ENCODE measurements around the gene BAIAP2. TPM values are rescaled to one million over a fixed set of nuclear protein-coding genes. Genes with fewer than 3 reads are reported as not detected.

BAIAP2 gene
- total RNA-seq = 46.5 to 48.9 TPM (median 47.6 TPM) in 3 replicates

GRCh38 chr17:81034779-81035520 is at the start of gene BAIAP2:
Gene BAIAP2, plus strand, starts transcription at chr17:81035151. Its CDS starts 104 bp downstream, at chr17:81035255.
- DNase-seq (ENCODE audit: low spot score in 2 of 2, unreplicated experiment in 2 of 2) = peak; percentile 96 to 99
- H3K4me1 Mint-ChIP-seq = peaks cover 53% of the 10 kb centered on the region
- H3K4me3 Mint-ChIP-seq = peak within 1 kb of the TSS; percentile 89
- H3K9me3 Mint-ChIP-seq = no peaks in the 10 kb centered on the region
- peak within 1 kb of the TSS; percentile 93 for H3K27ac Mint-ChIP-seq
- H3K36me3 Mint-ChIP-seq = no peaks in the 10 kb centered on the region
- no peak for TF ChIP-seq CTCF (IDR thresholded peaks at IDR 0.05; ENCODE audit: unreplicated experiment)
- no peaks in the 10 kb centered on the region for H3K27me3 Mint-ChIP-seq (ENCODE audit: low read depth)

GRCh38 chr17:80986046-80986445 is 48.9 kb upstream of the BAIAP2 start:
- H3K27ac Mint-ChIP-seq = no peak overlapping the region
- TF ChIP-seq CTCF (IDR thresholded peaks at IDR 0.05; ENCODE audit: unreplicated experiment) = no peak
- H3K27me3 Mint-ChIP-seq (ENCODE audit: low read depth) = peaks cover 19% of the 10 kb centered on the region

GRCh38 chr17:80986816-80987475 is 48.0 kb upstream of the BAIAP2 start:
- no peak for TF ChIP-seq CTCF (IDR thresholded peaks at IDR 0.05; ENCODE audit: unreplicated experiment)
- no peak overlapping the region for H3K27ac Mint-ChIP-seq
- peaks cover 2% of the 10 kb centered on the region for H3K4me1 Mint-ChIP-seq
- H3K9me3 Mint-ChIP-seq = no peaks in the 10 kb centered on the region
- H3K36me3 Mint-ChIP-seq = no peaks in the 10 kb centered on the region
- H3K4me3 Mint-ChIP-seq = no peak overlapping the region
- DNase-seq (ENCODE audit: low spot score in 2 of 2, unreplicated experiment in 2 of 2) = no peak
- H3K27me3 Mint-ChIP-seq (ENCODE audit: low read depth) = peaks cover 13% of the 10 kb centered on the region

More at GRCh38 chr17:80986046-80986445, 48.9 kb upstream of the BAIAP2 start:
- Mint-ChIP-seq H3K9me3 (no peaks in the 10 kb centered on the region), H3K36me3 (no peaks in the 10 kb centered on the region), H3K4me1 (peaks cover 2% of the 10 kb centered on the region), H3K4me3 (no peak overlapping the region)
- DNase-seq (ENCODE audit: low spot score in 2 of 2, unreplicated experiment in 2 of 2) = no peak

- no peak for DNase-seq (ENCODE audit: low spot score in 2 of 2, unreplicated experiment in 2 of 2)
- Mint-ChIP-seq H3K9me3 (no peaks in the 10 kb centered on the region), H3K27ac (no peak overlapping the region), H3K4me3 (no peak overlapping the region), H3K36me3 (no peaks in the 10 kb centered on the region), H3K27me3 (ENCODE audit: low read depth) (peaks cover 7% of the 10 kb centered on the region), H3K4me1 (peaks cover 7% of the 10 kb centered on the region)
- no peak for TF ChIP-seq CTCF (IDR thresholded peaks at IDR 0.05; ENCODE audit: unreplicated experiment)
These were observed 47.0 kb upstream of the BAIAP2 start for GRCh38 chr17:80987941-80988461.

- H3K4me3 Mint-ChIP-seq = no peak overlapping the region
- no peak for TF ChIP-seq CTCF (IDR thresholded peaks at IDR 0.05; ENCODE audit: unreplicated experiment)
- no peaks in the 10 kb centered on the region for H3K36me3 Mint-ChIP-seq
- H3K27me3 Mint-ChIP-seq (ENCODE audit: low read depth) = peaks cover 1% of the 10 kb centered on the region
- H3K4me1 Mint-ChIP-seq = peaks cover 9% of the 10 kb centered on the region
- no peaks in the 10 kb centered on the region for H3K9me3 Mint-ChIP-seq
- no peak overlapping the region for H3K27ac Mint-ChIP-seq
- no peak for DNase-seq (ENCODE audit: low spot score in 2 of 2, unreplicated experiment in 2 of 2)
These were observed 45.4 kb upstream of the BAIAP2 start for GRCh38 chr17:80989586-80989913.
